GM18511 (cell line): ENCODE measurements around the gene CDKAL1.
"Not testable (repeated sequence)": the region's sequence is repeated elsewhere in the genome, so short reads cannot be mapped to it uniquely, and the experiment has no call there.

Experiments
- ATAC-seq: cut with Tn5 transposase; IDR thresholded peaks from one replicate; pipeline ENCODE4 v1.9.1; 2021; ENCODE audit warnings: mild to moderate bottlenecking, moderate library complexity; ENCODE audit not compliant: unreplicated experiment

The CDKAL1 gene

DNA sequence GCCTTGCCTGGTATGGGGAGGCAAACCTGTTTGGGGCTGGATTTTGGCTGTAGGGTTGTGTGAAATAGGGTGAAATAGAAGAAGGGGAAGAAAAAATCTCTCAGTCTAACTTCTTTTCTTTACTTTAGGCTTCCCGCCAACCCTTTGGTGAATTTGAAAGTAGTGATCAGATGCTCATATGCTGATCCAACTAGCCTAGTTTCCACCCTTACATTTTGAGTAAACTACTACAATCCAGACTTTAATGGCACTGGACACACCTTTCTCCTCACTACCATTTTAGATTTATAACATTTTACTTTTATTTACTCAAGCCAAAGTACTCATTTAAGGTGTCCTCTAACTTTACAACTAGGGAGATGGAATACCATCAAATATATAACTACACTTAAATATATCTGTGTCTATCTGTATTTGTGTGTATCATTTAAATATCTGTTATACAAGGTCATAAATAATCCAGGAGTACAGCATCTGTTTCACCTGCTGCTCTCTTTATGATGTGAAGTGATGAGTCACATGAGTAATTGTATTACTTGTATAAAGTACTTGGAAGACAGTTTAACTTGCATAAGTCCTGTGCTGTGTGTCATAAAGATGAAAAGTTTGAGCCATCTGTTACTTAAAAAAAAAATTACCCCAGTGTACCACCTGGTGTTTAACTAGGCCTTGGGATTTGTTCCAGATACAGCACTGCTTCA is 172.1 kb downstream of the CDKAL1 start:
- no peak for ATAC-seq

DNA sequence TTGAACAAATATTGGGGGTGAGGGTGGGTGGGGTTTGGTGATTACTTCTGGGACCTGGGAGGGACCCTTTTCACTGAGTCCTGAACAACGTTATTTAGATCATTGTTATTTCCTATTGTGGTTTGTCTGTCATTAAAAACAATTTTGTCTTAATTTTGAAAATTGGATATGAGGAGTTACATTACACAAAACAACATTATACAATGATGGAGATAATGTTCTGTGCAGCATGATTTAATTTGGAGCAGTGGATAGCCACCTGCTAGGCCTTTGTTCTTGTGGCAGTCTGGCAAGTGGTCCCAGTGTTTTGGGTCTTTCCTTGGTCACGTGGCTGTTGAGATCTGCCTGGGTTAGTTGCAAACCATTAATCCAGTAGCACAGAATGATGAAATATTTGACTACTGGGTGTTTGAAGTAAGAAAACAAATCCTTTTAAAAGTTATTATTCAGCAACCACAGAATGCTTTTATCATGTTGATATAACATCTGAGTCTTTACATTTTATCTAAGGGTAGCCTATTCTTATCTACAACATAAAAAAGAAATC is 172.8 kb downstream of the CDKAL1 start:
- ATAC-seq = no peak

DNA sequence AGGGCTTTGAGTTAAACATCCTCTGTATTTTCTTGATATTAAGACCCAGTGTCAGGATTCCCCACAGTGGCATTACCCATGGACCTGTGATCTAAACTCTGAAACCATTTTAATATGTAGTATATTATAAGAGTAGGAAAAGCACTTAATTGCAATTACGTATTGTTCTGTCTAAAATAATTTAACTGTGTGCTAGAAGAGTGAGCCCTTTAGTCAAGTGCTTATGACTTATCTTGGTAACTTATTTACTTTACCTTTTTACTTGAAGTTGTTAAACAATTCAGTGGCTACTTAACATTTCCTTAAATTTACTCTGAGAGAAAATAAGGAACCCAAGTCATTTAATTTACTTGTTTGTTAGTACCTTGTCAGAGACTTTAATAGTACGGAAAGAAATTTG is 173.6 kb downstream of the CDKAL1 start:
- no peak for ATAC-seq

DNA sequence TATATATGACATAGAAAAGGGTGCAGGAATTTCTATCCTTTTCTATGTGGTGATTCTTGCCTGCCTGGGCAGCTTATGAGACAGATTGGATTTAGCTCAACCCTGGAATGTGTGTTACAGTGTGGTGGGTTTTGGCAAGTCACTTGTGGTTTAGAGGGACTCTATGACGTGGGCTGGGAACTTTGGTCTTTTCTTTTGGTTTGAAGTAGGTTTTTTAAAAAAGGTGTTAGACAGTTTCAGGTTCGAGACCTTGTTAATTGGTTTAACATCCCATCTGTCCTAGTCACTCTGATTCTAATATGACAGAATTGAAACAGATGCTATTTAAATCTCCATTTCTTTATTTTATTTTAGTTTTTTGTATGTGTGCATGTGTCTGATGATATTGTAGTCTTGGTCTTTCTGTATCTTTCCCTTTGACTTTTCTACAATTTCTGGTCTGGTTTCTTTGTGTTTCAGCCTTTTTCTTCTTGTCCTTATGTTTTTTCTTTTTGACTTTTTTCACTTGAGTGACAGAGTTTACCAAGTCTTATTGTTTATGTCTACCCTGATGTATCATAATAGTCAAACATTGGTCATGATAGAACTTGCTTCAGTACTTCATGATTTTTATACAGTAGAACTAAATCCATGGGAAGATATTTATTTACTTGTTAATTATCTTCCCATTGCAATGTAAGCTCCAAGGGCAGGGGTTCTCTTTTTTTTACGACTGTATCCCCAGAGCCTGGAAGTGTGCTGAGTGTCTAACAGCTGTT is 174.3 kb downstream of the CDKAL1 start:
- peak; percentile 84 for ATAC-seq

DNA sequence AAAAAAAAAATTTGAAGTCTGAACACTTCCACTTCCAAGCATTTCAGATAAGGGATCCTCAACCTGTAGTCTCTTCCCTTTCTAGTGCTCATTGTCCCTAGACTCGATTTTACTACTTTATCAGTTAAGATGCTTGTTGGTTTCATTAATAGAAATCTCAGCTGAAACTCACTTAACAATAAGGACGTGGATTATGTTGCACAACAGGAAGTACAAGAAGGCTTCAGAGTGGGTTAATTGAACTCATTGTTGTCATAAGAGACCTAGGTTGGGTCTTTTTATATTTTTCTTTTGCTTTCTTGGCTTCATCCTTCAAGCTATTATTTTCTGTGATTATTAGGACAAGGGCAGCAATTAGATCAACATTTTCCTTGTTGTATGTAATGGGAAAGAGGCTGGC is 175.2 kb downstream of the CDKAL1 start:
- no peak for ATAC-seq

DNA sequence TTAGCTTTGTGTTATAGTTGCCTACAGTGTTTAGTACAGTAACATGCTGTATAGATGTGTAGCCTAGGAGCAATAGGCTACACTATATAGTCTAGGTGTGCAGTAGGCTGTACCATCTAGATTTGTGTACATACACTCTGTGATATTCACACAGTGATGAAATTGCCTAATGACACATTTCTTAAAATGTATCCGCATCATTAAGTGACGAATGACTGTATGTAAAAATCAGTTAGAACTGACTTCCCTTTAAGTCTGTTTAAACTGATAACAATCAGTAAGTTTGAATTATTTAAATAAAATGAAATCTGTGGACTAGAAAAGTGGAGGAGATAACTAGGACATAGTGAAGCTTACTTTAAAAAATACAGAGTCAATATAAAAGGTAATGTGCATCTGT is 176.1 kb downstream of the CDKAL1 start:
- no peak for ATAC-seq

DNA sequence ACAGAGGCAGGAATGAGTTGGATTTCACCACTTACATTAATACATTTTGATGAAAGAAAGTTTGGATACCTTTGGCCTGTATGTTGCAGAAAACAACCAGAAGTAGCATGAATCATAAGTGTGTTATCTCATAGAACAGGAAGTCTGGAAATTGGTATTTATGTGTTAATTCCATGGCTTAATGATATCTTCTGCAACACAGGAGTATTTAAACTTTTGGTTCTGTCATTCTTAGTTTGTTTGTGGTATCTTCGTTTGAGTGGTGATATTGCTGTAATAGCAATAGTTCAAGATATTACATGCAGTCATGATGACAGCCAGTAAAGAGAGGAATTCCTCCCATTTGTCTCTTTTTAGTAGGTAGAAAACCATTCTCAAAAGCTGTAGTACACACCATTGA is 177.3 kb downstream of the CDKAL1 start:
- ATAC-seq = no peak

DNA sequence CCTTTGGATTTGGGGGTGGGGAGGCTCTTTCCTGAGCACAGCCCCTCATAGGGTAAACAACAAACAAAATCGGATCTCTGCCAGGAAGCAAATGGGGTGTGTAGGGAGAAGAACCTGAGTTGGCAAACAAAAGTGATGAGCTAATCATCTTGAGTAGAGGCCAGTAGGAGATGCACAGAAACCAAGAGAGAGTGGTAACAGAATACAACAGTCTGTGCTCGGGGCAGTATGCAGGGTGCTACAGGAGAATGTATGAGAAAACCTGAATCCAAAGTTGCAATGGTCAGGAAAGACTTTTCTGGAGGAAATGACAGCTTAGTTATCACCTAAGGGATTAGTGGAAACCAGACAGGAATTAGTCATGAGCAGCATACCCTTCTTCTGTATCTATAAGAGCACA is 177.8 kb downstream of the CDKAL1 start:
- ATAC-seq = no peak

DNA sequence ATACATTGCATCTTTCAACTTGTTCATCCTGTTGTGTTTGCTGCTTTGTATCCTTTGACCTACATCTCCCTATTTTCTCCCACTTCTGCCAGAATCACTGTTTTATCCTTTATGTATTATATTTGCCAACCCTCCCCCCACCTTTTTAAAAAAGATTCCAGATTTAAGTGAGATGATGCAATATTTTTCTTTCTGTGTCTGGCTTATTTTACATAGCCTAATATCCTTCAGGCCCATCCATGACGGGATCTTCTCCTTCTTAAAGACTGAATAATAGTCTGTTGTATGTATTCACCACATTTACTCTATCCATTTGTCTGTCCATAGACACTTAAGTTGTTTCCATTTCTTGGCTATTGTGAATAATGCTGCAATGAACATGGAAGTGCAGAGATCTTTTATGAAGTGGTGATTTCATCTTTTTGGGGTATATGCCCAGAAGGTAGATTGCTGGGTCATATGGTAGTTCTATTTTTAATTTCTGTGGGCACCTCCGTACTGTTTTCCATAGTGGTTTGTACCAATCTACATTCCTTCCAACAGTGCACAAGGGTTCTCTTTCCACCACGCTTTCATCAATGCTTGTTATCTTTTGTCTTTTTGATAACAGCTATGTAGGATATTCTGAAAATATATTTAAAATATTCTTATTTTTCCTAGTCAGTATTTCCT is 181.0 kb downstream of the CDKAL1 start:
- ATAC-seq = no peak

DNA sequence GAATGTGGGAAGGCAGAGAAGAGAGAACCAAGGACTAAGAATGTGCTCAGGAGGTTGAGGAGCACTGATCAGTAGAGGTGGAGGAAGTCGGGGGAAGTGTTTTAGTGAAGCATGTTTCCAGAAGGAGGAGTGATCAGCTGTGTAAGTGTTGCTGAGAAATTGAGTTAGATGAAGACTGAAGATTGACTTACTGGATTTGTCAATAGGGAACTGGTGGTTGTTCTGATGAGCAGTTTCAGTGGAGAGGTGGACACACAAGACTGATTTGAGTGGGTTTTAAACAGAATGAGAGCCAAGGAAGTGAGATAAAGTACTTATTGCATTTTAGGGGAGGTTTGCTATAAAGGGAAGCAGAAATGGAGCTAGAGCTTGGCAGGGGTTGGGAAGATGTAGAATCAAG is 182.6 kb downstream of the CDKAL1 start:
- peak; percentile 86 for ATAC-seq

DNA sequence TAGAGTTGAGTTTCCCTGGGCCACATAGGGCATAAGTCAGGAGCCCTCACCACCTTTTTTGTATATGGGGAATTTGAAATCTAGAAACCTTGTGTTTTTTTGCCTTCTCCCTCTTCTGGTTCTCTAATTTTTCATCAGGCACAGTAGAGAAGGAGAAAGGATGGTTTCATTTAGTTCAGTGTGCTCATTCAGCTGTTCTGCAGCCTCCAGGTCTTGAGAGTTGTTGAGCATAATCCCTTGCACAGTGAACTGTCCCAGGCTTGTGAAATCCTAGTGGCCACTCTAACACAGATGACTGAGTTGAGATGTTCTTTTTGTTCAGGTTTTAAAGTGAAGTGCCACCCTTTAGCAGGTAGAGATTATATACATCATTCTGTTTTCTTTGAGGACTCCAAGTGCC is 183.5 kb downstream of the CDKAL1 start:
- ATAC-seq = peak; percentile 41

DNA sequence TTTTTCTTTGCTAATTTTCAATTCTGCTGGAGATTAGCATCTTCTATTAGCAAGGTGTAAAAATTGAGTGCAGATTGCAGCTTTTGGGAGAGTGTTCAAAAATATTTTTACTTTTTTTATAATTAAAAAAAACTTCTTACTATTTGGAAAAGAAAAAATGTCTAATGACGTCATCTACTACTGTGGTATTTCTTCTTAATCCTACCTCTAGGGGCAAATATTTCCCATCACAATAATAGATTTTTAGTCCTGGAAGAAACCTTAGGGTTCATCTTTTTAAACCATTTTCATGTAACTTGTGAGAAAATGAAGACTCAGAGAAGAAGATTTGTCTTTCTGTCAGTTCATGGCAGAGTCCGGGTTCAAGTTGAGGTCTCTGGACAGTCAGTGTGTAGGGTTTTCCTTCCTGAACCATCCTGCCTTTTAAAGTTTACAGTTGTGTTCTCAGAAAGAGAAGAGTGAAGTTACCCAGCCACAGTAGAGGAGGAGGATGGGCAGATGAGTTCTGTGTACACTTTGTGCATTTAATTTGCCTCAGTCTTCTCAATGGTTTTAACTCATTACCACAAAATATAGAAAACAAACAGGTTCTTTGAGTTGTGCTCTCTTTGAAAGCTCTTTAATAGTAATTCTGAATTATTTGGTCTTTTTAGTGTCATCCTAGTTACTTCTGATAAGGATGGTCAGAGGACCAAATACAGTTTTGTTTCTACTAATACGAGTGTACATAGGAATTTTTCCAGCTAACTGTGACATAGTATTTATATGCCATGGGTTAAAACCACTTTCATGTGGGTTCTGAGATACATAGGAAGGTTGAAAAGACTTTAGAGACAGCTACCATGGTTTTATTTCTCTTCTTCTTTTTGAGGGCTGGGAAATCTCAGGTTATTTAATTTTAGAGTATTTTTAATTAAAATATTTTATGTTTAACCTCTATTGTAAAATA is 184.7 kb downstream of the CDKAL1 start:
- ATAC-seq = no peak

DNA sequence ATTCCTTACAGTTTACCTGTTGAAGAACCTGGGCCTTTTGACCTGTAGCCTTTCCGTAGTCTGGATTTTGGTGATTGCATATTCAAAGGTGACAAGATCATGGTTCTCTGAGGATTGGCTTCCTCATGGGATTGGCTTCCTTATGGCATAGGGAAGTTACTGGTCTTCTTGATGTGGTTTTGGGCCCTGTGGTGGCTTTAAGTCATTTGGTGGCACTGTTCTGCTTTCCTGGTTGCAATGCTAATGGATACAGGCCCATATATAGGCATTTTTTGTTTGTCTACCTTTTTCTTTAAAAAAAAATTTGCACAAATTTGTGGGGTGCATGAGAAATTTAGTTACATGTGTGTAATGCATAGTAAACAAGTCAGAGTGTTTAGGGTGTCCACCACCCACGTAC is 185.7 kb downstream of the CDKAL1 start:
- ATAC-seq = no peak

DNA sequence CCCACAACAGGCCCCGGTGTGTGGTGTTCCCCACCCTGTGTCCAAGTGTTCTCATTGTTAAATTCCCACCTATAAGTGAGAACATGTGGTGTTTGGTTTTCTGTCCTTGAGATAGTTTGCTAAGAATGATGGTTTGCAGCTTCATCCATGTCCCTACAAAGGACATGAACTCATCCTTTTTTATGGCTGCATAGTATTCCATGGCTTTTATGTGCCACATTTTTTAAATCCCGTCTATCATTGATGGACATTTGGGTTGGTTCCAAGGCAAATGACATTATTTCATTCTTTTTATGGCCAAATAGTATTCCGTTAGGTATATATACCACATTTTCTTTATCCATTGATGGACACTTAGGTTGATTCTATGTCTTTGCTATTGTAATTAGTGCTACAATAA is 186.9 kb downstream of the CDKAL1 start:
- ATAC-seq = not testable (repeated sequence)

DNA sequence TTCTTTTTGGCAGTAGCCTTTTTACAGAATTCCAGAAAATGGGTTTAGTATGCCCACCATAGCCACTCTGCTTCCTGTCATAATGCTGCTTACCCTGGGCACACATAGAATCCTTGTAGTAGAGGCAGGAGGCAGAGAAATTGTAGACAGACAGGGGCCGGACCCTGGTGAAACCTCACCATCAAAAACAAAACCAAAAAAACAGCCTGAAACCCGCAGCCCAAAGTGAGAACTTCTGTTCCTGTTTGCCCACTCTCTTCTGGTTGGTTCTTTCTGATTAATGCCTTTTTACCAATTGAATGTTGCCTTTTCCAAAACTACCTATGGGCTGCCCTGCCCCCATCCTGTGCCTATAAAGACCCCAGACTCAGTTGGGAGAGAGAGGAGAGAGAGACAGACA is 188.2 kb downstream of the CDKAL1 start:
- no peak for ATAC-seq

DNA sequence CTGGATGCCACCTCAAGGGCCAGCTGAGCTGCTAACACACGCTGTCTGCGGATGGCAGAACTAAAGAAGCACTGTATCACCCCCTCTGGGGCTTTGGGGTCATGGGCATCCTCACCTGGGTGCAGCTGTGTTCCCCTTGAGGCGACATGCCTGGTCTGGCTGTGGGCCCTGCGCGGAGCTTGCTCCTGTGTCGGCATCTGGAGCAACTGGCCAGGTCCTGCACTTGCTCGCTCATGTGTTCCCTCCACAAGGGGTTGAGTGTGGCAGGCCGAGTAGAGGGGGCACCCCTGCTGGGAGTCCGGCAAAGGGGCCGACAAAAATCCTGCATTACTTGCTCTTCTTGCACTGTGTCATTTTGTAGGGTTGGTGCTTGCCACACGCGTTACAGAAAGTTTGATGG is 189.0 kb downstream of the CDKAL1 start:
- no peak for ATAC-seq

DNA sequence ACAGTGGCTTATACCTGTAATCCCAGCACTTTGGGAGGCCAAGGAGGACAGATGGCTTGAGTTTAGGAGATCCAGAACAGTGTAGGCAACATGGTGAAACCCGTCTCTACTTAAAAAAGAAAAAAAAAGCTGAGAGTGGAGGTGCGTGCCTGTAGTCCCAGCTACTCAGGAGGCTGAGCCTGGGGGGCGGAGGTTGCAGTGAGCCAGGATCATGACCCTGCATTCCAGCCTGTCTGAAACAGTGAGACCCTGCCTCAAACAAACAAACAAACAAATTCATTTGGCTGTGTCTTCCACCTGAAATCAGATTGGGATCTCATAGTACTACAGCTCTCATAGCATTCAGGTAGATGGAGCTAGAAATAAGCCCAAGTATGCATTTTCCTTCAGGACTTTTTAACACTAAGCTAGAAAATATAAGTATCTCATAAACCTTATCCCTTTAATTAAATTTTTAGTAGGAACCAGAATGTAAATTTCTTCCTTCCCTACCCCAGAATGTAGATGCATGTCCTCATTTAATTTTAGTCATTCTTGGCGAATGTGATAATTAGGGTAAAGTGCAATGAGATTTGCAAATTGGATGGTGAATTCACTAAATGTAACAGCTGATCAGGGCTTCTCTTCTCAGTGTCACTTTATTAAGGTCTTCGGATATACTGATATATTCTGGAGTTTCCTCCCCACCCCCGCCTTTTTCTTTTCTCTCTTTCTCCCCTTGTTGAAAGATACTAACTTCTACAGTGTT is 190.4 kb downstream of the CDKAL1 start:
- ATAC-seq = no peak

DNA sequence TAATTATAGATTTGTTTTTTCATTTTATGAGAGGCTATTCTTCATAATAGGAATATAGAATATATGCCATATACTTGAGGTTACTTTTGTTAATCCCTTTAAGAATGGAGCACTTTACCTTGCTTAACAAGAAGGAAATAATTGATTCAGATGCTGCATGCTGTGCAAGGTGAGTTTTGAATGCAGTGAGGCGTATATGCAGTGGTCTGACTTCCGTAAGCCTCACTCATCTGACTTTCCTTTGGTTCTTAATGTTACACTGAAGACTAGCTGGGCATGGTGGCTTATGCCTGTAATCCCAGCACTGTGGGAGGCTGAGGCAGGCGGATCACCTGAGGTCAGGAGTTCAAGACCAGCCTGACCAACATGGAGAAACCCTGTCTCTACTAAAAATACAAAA is 191.0 kb downstream of the CDKAL1 start:
- not testable (repeated sequence) for ATAC-seq

DNA sequence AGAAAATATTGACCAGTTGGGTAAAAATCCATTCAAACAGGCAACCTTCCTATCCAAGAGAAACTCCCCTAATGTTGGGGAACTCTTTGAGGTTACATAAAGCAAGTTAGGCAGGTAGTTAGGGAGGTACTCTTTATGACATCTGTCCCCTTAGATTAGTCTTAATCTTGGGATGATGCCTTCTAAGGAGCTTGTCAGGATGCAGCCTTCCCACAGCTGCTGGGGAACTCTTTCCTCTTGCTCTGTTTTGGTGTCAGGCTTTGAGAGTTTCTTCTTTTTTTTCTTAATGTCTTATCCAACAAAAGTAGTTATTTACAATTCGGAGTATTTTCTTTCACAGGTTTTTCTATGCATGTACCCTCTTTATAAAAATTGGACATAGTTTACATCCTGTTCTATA is 194.8 kb downstream of the CDKAL1 start:
- no peak for ATAC-seq

DNA sequence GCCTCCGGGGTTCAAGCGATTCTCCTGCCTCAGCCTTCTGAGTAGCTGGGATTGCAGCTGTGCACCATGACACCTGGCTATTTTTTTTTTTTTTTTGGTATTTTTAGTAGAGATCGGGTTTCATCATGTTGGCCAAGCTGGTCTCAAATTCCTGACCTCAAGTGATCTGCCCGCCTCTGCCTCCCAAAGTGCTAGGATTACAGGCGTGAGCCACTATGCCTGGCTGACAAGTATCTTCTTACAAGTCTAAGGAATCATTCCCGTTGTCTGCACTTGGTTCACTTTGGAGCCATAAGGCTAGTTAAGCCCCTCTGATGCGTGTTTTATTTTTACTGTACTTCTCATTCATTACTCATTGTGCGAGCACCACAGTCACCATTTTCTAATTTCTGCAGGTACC is 198.1 kb downstream of the CDKAL1 start:
- not testable (repeated sequence) for ATAC-seq
